HEK293 (cell line): Measurements from ENCODE around the gene RPL22.

Experiments used
- CTCF ChIA-PET: fragments of 350-600 bp; formaldehyde crosslinking; extraction: SDS; loops from one replicate; lab custom pipeline; 2021; ENCODE audit warnings: antibody characterized with exemption; lab: Yijun Ruan, JAX
- POLR2A ChIA-PET: fragments of 300-600 bp; formaldehyde crosslinking; extraction: SDS; loops from one replicate; lab custom pipeline; 2020; ENCODE audit warnings: antibody characterized with exemption, inconsistent platforms; lab: Yijun Ruan, JAX
- H3K27ac ChIP-seq: fragments of 200-500 bp; sonication (Bioruptor generic); 2 replicates; pipeline ENCODE4 v1.5.1; 2014; ENCODE audit warnings: low read depth, low read length, control low read depth, inconsistent platforms; ENCODE audit errors: extremely low read depth
- H3K36me3 ChIP-seq, 2 experiments: fragments of 200-500 bp in 1 of 2; sonication (Bioruptor generic) in 1 of 2; 1 replicate in 1 of 2; 2 replicates in 1 of 2; pipeline ENCODE4 v1.5.1; 2014 to 2017; ENCODE audit warnings: inconsistent platforms in 2 of 2, low read length in 2 of 2; ENCODE audit not compliant: control insufficient read depth in 2 of 2, insufficient read depth in 1 of 2
- H3K4me1 ChIP-seq: fragments of 200-500 bp; sonication (Bioruptor generic); 2 replicates; pipeline ENCODE4 v1.5.1; 2014; ENCODE audit warnings: mild to moderate bottlenecking, low read length, inconsistent platforms; ENCODE audit not compliant: control insufficient read depth, insufficient read depth
- H3K4me3 ChIP-seq: 2 replicates; pipeline ENCODE4 v1.5.1; 2011; ENCODE audit warnings: low read depth, mild to moderate bottlenecking, control low read depth, low read length, moderate library complexity
- H3K9me3 ChIP-seq: fragments of 200-500 bp; sonication (Bioruptor generic); 2 replicates; pipeline ENCODE4 v1.5.1; 2014; ENCODE audit warnings: low read depth, low read length, inconsistent platforms; ENCODE audit not compliant: control insufficient read depth, insufficient read depth
- GLI4 ChIP-seq: fragments of 450-650 bp; formaldehyde crosslinking; IDR thresholded peaks from 2 replicates; pipeline ENCODE4 v1.5.1; 2016; ENCODE audit warnings: missing biosample characterization, missing genetic modification characterization
- MZF1 ChIP-seq: fragments of 450-650 bp; formaldehyde crosslinking; IDR thresholded peaks from 2 replicates; pipeline ENCODE4 v1.5.1; 2017; ENCODE audit warnings: missing biosample characterization, missing genetic modification characterization, borderline replicate concordance
- PRDM2 ChIP-seq: fragments of 450-650 bp; formaldehyde crosslinking; IDR thresholded peaks from 2 replicates; pipeline ENCODE4 v1.5.1; 2016; ENCODE audit warnings: missing biosample characterization, missing genetic modification characterization, borderline replicate concordance
- TSHZ1 ChIP-seq: fragments of 450-650 bp; formaldehyde crosslinking; IDR thresholded peaks from 2 replicates; pipeline ENCODE4 v1.5.1; 2016; ENCODE audit warnings: missing biosample characterization, missing genetic modification characterization, borderline replicate concordance
- ZBTB48 ChIP-seq: fragments of 450-650 bp; formaldehyde crosslinking; IDR thresholded peaks from 2 replicates; pipeline ENCODE4 v1.5.1; 2016; ENCODE audit warnings: missing biosample characterization, missing genetic modification characterization
- ZFP41 ChIP-seq: fragments of 450-650 bp; formaldehyde crosslinking; IDR thresholded peaks from 2 replicates; pipeline ENCODE4 v1.5.1; 2016; ENCODE audit warnings: missing biosample characterization, missing genetic modification characterization, borderline replicate concordance
- ZIC2 ChIP-seq: fragments of 450-650 bp; formaldehyde crosslinking; IDR thresholded peaks from 2 replicates; pipeline ENCODE4 v1.5.1; 2016; ENCODE audit warnings: missing biosample characterization, missing genetic modification characterization
- ZNF132 ChIP-seq: fragments of 450-650 bp; formaldehyde crosslinking; IDR thresholded peaks from 2 replicates; pipeline ENCODE4 v1.5.1; 2017; ENCODE audit warnings: missing biosample characterization, missing genetic modification characterization, borderline replicate concordance
- ZNF155 ChIP-seq: fragments of 450-650 bp; formaldehyde crosslinking; IDR thresholded peaks from 2 replicates; pipeline ENCODE4 v1.5.1; 2016; ENCODE audit warnings: missing biosample characterization, missing genetic modification characterization
- ZNF18 ChIP-seq: fragments of 450-650 bp; formaldehyde crosslinking; IDR thresholded peaks from 2 replicates; pipeline ENCODE4 v1.5.1; 2016; ENCODE audit warnings: missing biosample characterization, missing genetic modification characterization
- ZNF2 ChIP-seq: fragments of 450-650 bp; formaldehyde crosslinking; IDR thresholded peaks from 2 replicates; pipeline ENCODE4 v1.5.1; 2016; ENCODE audit warnings: missing biosample characterization, missing genetic modification characterization
- ZNF221 ChIP-seq: fragments of 450-650 bp; formaldehyde crosslinking; IDR thresholded peaks from 2 replicates; pipeline ENCODE4 v1.5.1; 2017; ENCODE audit warnings: missing biosample characterization, missing genetic modification characterization, borderline replicate concordance
- ZNF24 ChIP-seq: fragments of 450-650 bp; formaldehyde crosslinking; IDR thresholded peaks from 2 replicates; pipeline ENCODE4 v1.5.1; 2016; ENCODE audit warnings: missing biosample characterization, missing genetic modification characterization
- ZNF350 ChIP-seq: fragments of 450-650 bp; formaldehyde crosslinking; IDR thresholded peaks from 2 replicates; pipeline ENCODE4 v1.5.0; 2017; ENCODE audit warnings: missing biosample characterization, mild to moderate bottlenecking, missing genetic modification characterization
- ZNF362 ChIP-seq: fragments of 450-650 bp; formaldehyde crosslinking; IDR thresholded peaks from 2 replicates; pipeline ENCODE4 v1.5.1; 2016; ENCODE audit warnings: missing biosample characterization, missing genetic modification characterization
- ZNF561 ChIP-seq: fragments of 450-650 bp; IDR thresholded peaks from 2 replicates; pipeline ENCODE4 v1.5.1; 2018; ENCODE audit warnings: missing biosample characterization, missing genetic modification characterization, borderline replicate concordance
- ZNF600 ChIP-seq: fragments of 450-650 bp; formaldehyde crosslinking; IDR thresholded peaks from 2 replicates; pipeline ENCODE4 v1.5.1; 2016; ENCODE audit warnings: missing biosample characterization, missing genetic modification characterization
- ZNF701 ChIP-seq: fragments of 450-650 bp; formaldehyde crosslinking; IDR thresholded peaks from 2 replicates; pipeline ENCODE4 v1.5.1; 2016; ENCODE audit warnings: missing biosample characterization, missing genetic modification characterization
- ZNF777 ChIP-seq: fragments of 450-650 bp; formaldehyde crosslinking; IDR thresholded peaks from 2 replicates; pipeline ENCODE4 v1.5.1; 2017; ENCODE audit warnings: missing biosample characterization, missing genetic modification characterization, borderline replicate concordance
- ZXDB ChIP-seq: fragments of 450-650 bp; formaldehyde crosslinking; IDR thresholded peaks from 2 replicates; pipeline ENCODE4 v1.5.1; 2016; ENCODE audit warnings: missing biosample characterization, missing genetic modification characterization

RPL22 gene

GRCh38 chr1:6163191-6163972, 36.0 kb downstream of the RPL22 start:
- H3K4me3 ChIP-seq, result no peak overlapping the region
- TF ChIP-seq ZFP41 (tag by site-specific recombination), result no peak
- TF ChIP-seq ZNF221 (tag by site-specific recombination), result no peak
- no peak for TF ChIP-seq ZNF2 (tag by site-specific recombination)
- TF ChIP-seq PRDM2 (tag by site-specific recombination), result no peak
- no peak for TF ChIP-seq ZBTB48 (tag by site-specific recombination)
- TF ChIP-seq ZXDB, result no peak
- no peak for TF ChIP-seq ZNF600 (tag by site-specific recombination)
- no peak for TF ChIP-seq TSHZ1 (tag by site-specific recombination)
- no peak for TF ChIP-seq ZNF777
- no peak for TF ChIP-seq ZNF24 (tag by site-specific recombination)
- no peak for TF ChIP-seq GLI4 (tag by site-specific recombination)
- TF ChIP-seq ZNF350 (tag by site-specific recombination), result no peak
- no peak for TF ChIP-seq ZNF701 (tag by site-specific recombination)
- no peak for TF ChIP-seq MZF1 (tag by site-specific recombination)
- no peak for TF ChIP-seq ZNF132 (tag by site-specific recombination)
- no peak for TF ChIP-seq ZNF362 (tag by site-specific recombination)
- TF ChIP-seq ZNF155 (tag by site-specific recombination), result no peak
- TF ChIP-seq ZNF18 (tag by site-specific recombination), result no peak
- TF ChIP-seq ZIC2 (tag by site-specific recombination), result no peak
- TF ChIP-seq ZNF561 (tag by site-specific recombination), result no peak
- H3K27ac ChIP-seq, result no peak overlapping the region
- CTCF ChIA-PET, result interaction anchor here (0.5 to 0.6 kb wide), 2 partner anchors 78 to 967 kb away, joined by 3 read pairs; no protein-coding TSS in a partner anchor
- POLR2A ChIA-PET, result no interaction called here
- no peaks in the 10 kb centered on the region for H3K9me3 ChIP-seq
- H3K36me3 ChIP-seq, result no peaks in the 10 kb centered on the region
- no peaks in the 10 kb centered on the region for H3K4me1 ChIP-seq
